Activated CD4-positive, CD25-positive, alpha-beta regulatory T cell treated with anti-CD3 and anti-CD28 coated beads, Interleukin-2, amount 50 U/mL, for 24 hours (primary cell): Measurements from ENCODE around the gene LSM12.

Experiments
- ATAC-seq, 2 donors: fragments of 150-1000 bp; cut with Tn5 transposase; one replicate each; pipeline ENCODE4 v1.10.0; 2021; ENCODE audit warnings: mild to moderate bottlenecking in 1 of 2, moderate library complexity in 1 of 2

Gene LSM12

DNA sequence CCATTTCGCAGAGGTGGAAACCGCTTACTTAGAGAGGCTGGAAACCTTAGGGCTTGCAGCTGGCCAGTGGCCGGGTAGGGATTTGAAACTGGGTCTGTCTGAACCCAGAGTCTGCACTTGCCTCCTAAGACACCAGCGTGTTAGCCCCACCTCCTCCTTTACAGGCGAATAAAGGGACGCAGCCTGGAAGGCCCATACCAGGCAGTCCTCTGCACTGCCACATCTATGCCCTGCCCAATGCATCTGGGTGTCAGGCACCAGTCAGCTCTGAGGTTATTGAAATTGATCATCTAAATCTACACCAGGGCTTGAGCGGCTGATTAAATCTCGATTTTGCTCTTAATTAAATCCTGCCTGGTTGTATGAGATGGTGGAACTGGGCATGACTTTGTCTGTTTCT is 82.0 kb downstream of the LSM12 start:
- no peak for ATAC-seq
